ENCODE data around the gene PTGIR. TPM values are rescaled to one million over a fixed set of nuclear protein-coding genes. Genes with fewer than 3 reads are reported as not detected.

PTGIR gene
- total RNA-seq, 2 experiments from 2014 or later: 8.0 to 8.5 TPM

GRCh38 chr19:46607448-46607841 lies 17.4 kb downstream of the PTGIR start:
- Mint-ChIP-seq H3K4me1 (peaks cover 42% of the 10 kb centered on the region), H3K36me3 (peaks cover 37% of the 10 kb centered on the region), H3K27ac (no peak overlapping the region), H3K9me3 (no peaks in the 10 kb centered on the region), H3K4me3 (no peak overlapping the region), H3K27me3 (no peaks in the 10 kb centered on the region)
- POLR2A ChIA-PET: no interaction called here
- no peak for ATAC-seq (ENCODE audit: low read depth)
- DNase-seq: no peak

GRCh38 chr19:46606681-46607447 lies 18.0 kb downstream of the PTGIR start:
- POLR2A ChIA-PET: interaction anchor here (0.5 to 0.6 kb wide), 2 partner anchors 13 to 993 kb away, joined by 3 to 4 read pairs; no protein-coding TSS in a partner anchor
- no peaks in the 10 kb centered on the region for H3K27me3 Mint-ChIP-seq
- H3K27ac Mint-ChIP-seq: no peak overlapping the region
- H3K36me3 Mint-ChIP-seq: peaks cover 41% of the 10 kb centered on the region
- ATAC-seq (ENCODE audit: low read depth): no peak
- no peak overlapping the region for H3K4me3 Mint-ChIP-seq
- H3K9me3 Mint-ChIP-seq: no peaks in the 10 kb centered on the region
- no peak for DNase-seq
- peaks cover 39% of the 10 kb centered on the region for H3K4me1 Mint-ChIP-seq

- no peak for ATAC-seq (ENCODE audit: low read depth)
- DNase-seq: no peak
- POLR2A ChIA-PET: interaction anchor here (0.6 to 1.0 kb wide), 3 partner anchors 19 to 994 kb away, joined by 4 to 5 read pairs (median 4); partner anchors contain the start of gene PTGIR
- Mint-ChIP-seq H3K27me3 (no peaks in the 10 kb centered on the region), H3K9me3 (no peaks in the 10 kb centered on the region), H3K4me3 (no peak overlapping the region), H3K36me3 (peaks cover 39% of the 10 kb centered on the region), H3K27ac (no peak overlapping the region), H3K4me1 (peaks cover 31% of the 10 kb centered on the region)
Measured at GRCh38 chr19:46606019-46606418, 18.9 kb downstream of the PTGIR start.

- peaks cover 40% of the 10 kb centered on the region for H3K36me3 Mint-ChIP-seq
Measured at GRCh38 chr19:46605356-46605821, 19.5 kb downstream of the PTGIR start.

GRCh38 chr19:46604781-46605355 lies 20.0 kb downstream of the PTGIR start:
- no peaks in the 10 kb centered on the region for H3K9me3 Mint-ChIP-seq
- POLR2A ChIA-PET: no interaction called here

More at GRCh38 chr19:46605356-46605821, 19.5 kb downstream of the PTGIR start:
- ATAC-seq (ENCODE audit: low read depth): no peak
- Mint-ChIP-seq H3K27ac (no peak overlapping the region), H3K9me3 (no peaks in the 10 kb centered on the region), H3K4me3 (no peak overlapping the region), H3K27me3 (no peaks in the 10 kb centered on the region), H3K4me1 (peaks cover 27% of the 10 kb centered on the region)
- no peak for DNase-seq
- POLR2A ChIA-PET: interaction anchor here (0.6 to 1.0 kb wide), 2 partner anchors 19 to 20 kb away, joined by 4 to 5 read pairs; partner anchors contain the start of gene PTGIR

GRCh38 chr19:46603752-46604231 lies 21.1 kb downstream of the PTGIR start:
- DNase-seq (no peak), ATAC-seq (ENCODE audit: low read depth) (no peak)
- Mint-ChIP-seq H3K36me3 (peaks cover 30% of the 10 kb centered on the region), H3K27me3 (no peaks in the 10 kb centered on the region), H3K4me1 (peaks cover 28% of the 10 kb centered on the region), H3K4me3 (peak overlapping the region; percentile 97), H3K27ac (peak overlapping the region; percentile 100), H3K9me3 (peaks cover 2% of the 10 kb centered on the region)
- POLR2A ChIA-PET: interaction anchor here (0.5 to 4.7 kb wide), 5 partner anchors 7 to 144 kb away, joined by 3 to 142 read pairs (median 3); partner anchors contain the start of gene PTGIR

More at GRCh38 chr19:46604781-46605355, 20.0 kb downstream of the PTGIR start:
- Mint-ChIP-seq H3K36me3 (peaks cover 36% of the 10 kb centered on the region), H3K27me3 (no peaks in the 10 kb centered on the region), H3K4me3 (no peak overlapping the region), H3K4me1 (peaks cover 30% of the 10 kb centered on the region), H3K27ac (no peak overlapping the region)
- ATAC-seq (ENCODE audit: low read depth): no peak
- DNase-seq: no peak

- DNase-seq (no peak), ATAC-seq (ENCODE audit: low read depth) (no peak)
- Mint-ChIP-seq H3K27ac (peak overlapping the region; percentile 100), H3K36me3 (peaks cover 32% of the 10 kb centered on the region), H3K9me3 (peaks cover 5% of the 10 kb centered on the region), H3K27me3 (peaks cover 2% of the 10 kb centered on the region), H3K4me1 (peaks cover 28% of the 10 kb centered on the region), H3K4me3 (peak overlapping the region; percentile 97)
- POLR2A ChIA-PET: interaction anchor here (0.9 to 4.7 kb wide), 6 partner anchors 7 to 144 kb away, joined by 3 to 142 read pairs (median 3); partner anchors contain the start of gene PTGIR
Measured at GRCh38 chr19:46603195-46603637, 21.7 kb downstream of the PTGIR start.

- no peak for DNase-seq
- Mint-ChIP-seq H3K4me1 (peaks cover 28% of the 10 kb centered on the region), H3K27me3 (peaks cover 2% of the 10 kb centered on the region), H3K36me3 (peaks cover 28% of the 10 kb centered on the region), H3K27ac (peak overlapping the region; percentile 100), H3K9me3 (peaks cover 7% of the 10 kb centered on the region), H3K4me3 (peak overlapping the region; percentile 97)
- ATAC-seq (ENCODE audit: low read depth): peak; percentile 5
- POLR2A ChIA-PET: interaction anchor here (0.8 to 4.7 kb wide), 14 partner anchors 8 to 278 kb away, joined by 3 to 142 read pairs (median 4); partner anchors contain the start of genes DACT3, PPP5C and PTGIR
Measured at GRCh38 chr19:46602392-46603194, 22.3 kb downstream of the PTGIR start.

- POLR2A ChIA-PET: interaction anchor here (0.8 to 4.7 kb wide), 24 partner anchors 9 to 884 kb away, joined by 3 to 142 read pairs (median 4); partner anchors contain the start of genes DACT3 and GNG8
- DNase-seq (no peak), ATAC-seq (ENCODE audit: low read depth) (no peak)
- peak within 1 kb of the TSS; percentile 100 for H3K27ac Mint-ChIP-seq
- peaks cover 30% of the 10 kb centered on the region for H3K4me1 Mint-ChIP-seq
- peak within 1 kb of the TSS; percentile 97 for H3K4me3 Mint-ChIP-seq
- H3K9me3 Mint-ChIP-seq: peaks cover 7% of the 10 kb centered on the region
- H3K36me3 Mint-ChIP-seq: peaks cover 25% of the 10 kb centered on the region
- peaks cover 2% of the 10 kb centered on the region for H3K27me3 Mint-ChIP-seq
Measured at GRCh38 chr19:46601318-46602224, 23.3 kb downstream of the PTGIR start, which contains the start of gene CALM3. Gene CALM3, plus strand, starts transcription at chr19:46601330. Its CDS starts 105 bp downstream, at chr19:46601435.

GRCh38 chr19:46600384-46601317 lies 24.2 kb downstream of the PTGIR start:
- peaks cover 29% of the 10 kb centered on the region for H3K4me1 Mint-ChIP-seq
- peaks cover 21% of the 10 kb centered on the region for H3K36me3 Mint-ChIP-seq
- H3K27me3 Mint-ChIP-seq: peaks cover 2% of the 10 kb centered on the region
- H3K27ac Mint-ChIP-seq: peak overlapping the region; percentile 100
- H3K4me3 Mint-ChIP-seq: peak overlapping the region; percentile 97
- peaks cover 7% of the 10 kb centered on the region for H3K9me3 Mint-ChIP-seq
- DNase-seq (peak; percentile 99), ATAC-seq (ENCODE audit: low read depth) (peak; percentile 87)
- POLR2A ChIA-PET: interaction anchor here (0.5 to 4.7 kb wide), 34 partner anchors 8 to 883 kb away, joined by 3 to 142 read pairs (median 4); partner anchors contain the start of genes ARHGAP35, DACT3, GNG8 and PTGIR

Data from activated naive CD8-positive, alpha-beta T cell treated with anti-CD3 and anti-CD28 coated beads, Interleukin-2, amount 10 ng/mL, durations not matched to agents 7 days and 5 days (primary cell).